Measurements from ENCODE around the gene FAM3B.

FAM3B gene

DNA sequence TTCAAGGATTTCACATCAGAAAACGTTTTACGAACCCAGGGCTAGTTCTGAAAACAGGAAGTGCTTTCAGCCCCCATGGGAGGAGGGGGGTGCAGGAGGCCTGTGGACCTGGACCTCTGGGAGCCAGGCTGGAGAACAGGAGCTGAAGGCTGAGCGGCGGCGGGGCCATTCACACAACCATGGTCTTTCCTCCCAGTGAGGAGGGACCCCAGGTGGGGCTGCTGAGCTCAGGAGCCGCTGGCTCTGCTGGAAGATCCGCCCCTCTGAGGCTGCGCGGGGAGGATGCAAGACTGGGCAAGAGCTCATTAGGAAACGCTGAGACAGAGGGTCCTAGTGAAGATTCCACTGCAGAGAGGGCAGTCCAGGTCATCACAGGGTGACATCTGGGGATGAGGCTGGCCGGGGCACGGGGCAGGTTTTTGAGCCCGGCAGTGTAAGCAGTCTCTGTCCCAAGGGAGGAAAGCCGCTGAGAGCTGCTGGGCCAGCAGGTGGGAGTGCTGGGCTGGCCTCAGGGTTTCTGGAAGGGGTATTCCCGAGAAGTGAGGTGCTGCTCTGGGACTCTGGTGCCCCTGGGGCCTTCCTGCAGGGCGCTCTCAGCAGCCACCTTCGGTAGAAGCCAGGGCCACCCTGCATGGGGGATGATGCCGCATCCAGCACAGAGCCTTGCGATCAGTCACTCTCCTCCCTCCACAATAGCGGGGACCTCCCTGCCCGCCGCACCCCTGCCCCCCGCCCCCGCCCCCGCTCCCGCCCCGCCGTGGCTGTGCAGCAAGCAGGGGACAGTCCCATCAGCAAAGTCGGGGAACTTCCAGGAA is 52.7 kb downstream of the FAM3B start:
- no peak for DNase-seq

- no peak for DNase-seq
These were observed 53.6 kb downstream of the FAM3B start for GRCh38 chr21:41369920-41370839.

- DNase-seq: no peak
These were observed 54.5 kb downstream of the FAM3B start for GRCh38 chr21:41370840-41371684.

- DNase-seq: no peak
These were observed 55.1 kb downstream of the FAM3B start for GRCh38 chr21:41371685-41372030.

GRCh38 chr21:41373253-41373652 is 56.7 kb downstream of the FAM3B start:
- DNase-seq: no peak

GRCh38 chr21:41373763-41374162 is 57.2 kb downstream of the FAM3B start:
- no peak for DNase-seq

GRCh38 chr21:41374177-41374712 is 57.6 kb downstream of the FAM3B start:
- DNase-seq: no peak

DNA sequence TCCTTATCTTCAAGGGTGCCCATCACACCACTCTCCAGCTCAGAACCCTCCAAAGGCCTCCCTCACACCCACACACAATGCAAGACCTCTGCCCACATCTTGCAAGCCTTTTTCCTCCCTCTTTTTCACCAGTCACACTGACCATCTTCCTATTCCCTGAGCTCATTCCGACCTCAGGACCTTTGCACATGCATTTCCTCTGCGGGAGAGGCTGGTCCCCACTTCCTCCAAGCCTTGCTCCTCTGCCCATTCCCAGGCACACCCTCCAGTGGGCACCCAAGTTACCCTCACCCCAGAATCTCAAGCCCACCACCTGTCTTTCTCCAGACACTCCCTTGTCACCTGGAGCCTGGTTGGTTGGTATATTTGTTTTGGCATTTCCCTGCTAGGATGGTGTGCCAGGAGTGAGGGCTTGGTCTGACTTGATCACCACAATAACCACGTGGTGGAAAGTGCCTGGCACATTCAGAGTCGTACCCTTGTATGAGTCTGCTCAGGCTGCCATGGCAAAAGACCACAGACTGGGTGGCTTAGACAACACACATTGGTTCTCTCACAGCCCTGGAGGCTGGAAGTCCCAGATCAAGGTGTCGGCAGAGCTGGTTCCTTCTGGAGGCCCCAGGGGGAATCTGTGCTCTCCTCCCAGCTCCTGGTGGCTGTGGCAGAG is 58.4 kb downstream of the FAM3B start:
- DNase-seq: no peak

- no peak for DNase-seq
These were observed 59.3 kb downstream of the FAM3B start for GRCh38 chr21:41375875-41376274.

- DNase-seq: no peak
These were observed 61.1 kb downstream of the FAM3B start for GRCh38 chr21:41377715-41378114.

DNA sequence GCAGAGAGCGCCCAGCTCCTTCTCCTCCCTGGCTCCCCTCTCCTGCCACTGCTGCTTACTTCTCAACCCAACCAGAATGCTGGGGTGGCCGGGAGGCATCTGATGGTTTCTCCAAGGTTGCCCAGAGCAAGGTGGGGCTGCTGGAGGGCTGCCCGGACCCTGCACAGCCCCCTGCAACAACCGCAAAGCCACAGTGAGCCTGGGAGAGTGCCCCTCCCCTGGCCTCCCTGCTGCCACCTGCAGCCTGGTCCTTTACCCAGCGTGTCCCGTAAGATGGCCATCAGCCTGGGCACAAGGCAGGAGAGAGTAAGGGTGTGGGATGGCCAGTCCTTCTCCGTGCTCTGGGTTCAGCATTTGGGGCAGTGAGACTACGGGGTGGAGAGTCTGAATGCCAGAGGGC is 62.2 kb downstream of the FAM3B start:
- DNase-seq: no peak

GRCh38 chr21:41379901-41380300 is 63.3 kb downstream of the FAM3B start:
- no peak for DNase-seq

DNA sequence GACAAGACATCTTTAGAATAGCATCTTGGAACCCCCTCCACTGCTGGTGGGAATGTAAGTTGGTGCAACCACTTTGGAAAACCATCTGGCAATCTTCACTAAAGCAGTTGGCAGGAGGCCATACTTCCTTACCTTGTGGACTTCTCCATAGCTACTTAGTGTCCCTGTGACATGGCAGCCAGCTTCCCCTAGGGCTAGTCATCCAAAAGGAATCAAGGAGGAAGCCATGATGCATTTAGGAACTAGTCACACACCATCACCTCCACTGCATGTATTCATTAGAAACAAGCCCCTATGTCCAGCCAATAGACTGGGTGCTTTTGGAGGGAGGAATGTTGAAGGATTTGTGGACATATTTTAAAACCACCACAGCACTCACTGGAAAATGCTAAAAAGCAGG is 65.1 kb downstream of the FAM3B start:
- DNase-seq: no peak

DNA sequence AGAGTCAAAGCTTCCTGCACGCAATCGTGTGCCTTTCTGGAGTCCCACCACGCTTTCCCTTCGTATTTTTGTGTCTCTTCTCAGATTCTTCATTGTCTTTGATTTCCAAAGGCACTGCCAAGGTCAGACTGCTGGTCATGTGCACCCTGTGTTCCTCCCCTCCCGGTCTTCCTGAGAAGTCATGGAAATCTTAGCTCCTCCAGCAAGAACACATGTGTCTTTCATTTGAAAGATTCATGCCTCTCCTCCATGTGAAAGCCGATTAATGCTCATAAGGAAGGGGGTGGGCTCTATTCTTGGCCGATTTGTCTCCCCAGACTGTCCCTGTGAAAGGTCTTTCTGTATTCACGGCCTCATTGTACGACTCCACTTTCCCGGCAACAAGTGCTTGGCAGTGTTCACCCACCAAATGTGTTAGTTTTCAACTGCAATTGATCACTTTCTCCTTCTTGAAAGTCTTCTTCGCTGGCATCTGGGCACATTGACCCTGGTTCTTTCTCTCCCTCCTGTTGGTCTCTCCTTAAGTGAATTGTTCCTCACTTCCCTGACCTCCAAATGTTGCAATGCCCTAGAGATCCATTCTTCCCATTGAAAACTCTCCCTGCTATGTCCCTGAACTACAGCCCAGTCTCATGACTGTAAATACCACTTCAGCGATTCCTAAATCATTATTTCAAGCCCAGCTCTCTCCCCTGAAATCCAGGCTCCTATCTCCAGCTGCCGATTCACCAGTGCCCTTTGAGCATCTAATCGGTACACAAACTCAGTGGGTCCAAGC is 70.6 kb downstream of the FAM3B start:
- DNase-seq: no peak

DNA sequence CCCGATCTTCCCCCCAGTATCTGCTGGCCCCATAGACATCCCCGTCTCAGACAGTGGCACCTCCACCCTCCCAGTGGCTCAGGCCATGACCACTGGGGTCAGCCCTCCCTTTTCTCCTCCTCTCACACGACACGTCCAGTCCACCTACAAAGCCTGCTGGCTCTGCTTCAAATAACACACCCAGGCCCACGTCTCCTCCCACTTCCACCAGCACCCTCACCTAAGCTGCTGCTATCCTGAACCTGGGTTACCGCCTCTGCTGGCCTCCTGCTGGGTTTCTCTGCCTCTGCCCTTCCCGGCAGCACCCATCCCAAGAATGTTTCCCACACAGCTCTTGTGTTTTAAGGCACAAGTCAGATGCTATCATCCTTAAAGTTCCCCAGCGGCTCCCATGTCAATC is 71.2 kb downstream of the FAM3B start:
- no peak for DNase-seq

DNA sequence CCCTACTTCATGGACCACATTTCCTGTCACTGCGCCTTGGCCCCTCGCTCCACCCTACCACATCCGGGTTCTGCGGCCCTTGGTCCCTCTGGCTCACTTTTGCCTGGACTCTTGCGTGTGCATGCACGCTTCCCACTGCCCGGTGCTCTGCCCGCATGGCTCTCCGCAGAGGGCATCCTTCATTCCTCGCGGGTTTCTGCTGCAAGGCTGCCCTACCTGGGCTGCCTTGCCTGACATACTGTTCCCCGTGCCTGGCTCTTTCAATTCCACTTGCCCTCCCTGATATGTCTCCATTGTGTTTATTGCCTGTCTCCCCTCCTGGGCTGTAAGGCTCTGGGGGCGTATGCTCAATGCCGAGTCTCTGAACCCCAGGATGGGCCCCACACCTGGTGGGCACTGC is 71.7 kb downstream of the FAM3B start:
- DNase-seq: no peak

DNA sequence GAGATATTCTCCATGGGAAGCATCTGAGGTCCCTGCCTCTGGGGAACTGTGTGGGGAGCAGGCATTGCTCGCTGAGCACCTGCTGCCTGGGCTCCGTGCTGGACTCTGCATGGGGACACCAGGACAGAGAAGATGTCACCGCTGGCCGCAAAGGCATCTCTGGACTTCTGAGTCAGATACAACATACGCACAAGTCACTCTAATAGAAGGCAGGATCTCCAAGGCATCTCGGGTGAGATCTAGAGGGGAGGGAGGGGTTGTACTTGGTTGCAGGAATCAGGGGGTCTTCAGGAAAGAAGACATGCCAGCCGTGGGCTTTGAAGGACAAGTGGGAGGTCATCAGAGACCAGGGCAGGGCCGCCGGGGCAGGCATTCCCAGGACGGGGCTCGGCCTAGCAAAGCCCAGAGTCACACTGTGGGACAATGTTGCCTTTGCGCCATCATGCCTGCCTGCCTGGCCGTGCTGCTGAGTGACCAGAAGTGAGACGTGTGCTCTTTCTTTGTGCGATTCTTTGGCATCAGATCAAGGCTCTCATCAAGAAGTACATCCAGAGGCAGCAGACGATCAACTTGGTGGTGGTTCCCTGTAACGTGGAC is 73.5 kb downstream of the FAM3B start:
- DNase-seq: no peak

DNA sequence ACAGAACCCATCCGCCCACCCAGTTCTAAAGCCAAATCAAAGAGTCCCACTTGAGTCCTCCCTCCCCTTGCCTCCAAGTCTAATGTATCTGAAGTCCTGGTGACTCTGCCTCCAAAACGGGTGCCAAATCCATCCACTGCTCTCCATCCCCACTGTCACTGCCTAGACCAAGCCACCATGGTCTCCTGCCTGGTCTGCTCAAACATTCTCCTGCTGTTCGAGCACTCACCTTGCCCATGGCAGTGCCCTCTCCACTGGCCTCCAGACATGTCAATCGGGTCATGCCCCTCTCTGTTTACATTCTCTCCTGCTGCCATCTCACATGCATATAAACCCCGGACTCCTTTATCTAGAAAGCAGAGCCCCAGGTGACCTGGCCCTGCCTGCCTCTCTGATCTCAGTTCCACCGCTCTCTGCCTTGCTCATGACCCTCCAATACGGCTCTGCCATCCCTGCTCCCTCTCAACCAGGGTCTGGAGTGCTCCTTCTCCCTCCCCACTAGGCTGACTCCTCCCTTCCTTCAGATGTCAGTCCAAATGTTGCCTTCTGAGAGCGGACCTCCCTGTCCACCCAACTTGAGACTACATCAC is 77.4 kb downstream of the FAM3B start:
- no peak for DNase-seq

- no peak for DNase-seq
These were observed 80.0 kb downstream of the FAM3B start for GRCh38 chr21:41396558-41397075.

- no peak for DNase-seq
These were observed 80.9 kb downstream of the FAM3B start for GRCh38 chr21:41397471-41397891.

Data from NCI-H2029 treated with DMSO at 0.1 percent for 48 hours (cell line).